Dendritic cell treated with granulocyte-macrophage colony-stimulating factor and Interleukin-4, amounts not matched to agents 40 ng/mL and 50 ng/mL, for 4 days (primary cell): ENCODE results near the gene MAP3K4.
"Not testable (repeated sequence)": the region's sequence is repeated elsewhere in the genome, so short reads cannot be mapped to it uniquely, and the experiment has no call there.

ENCODE experiments used
- H3K27ac Mint-ChIP-seq: one replicate; pipeline ENCODE4 v1.8.0; 2022; ENCODE audit warnings: mild to moderate bottlenecking, mixed read lengths
- H3K27me3 Mint-ChIP-seq: one replicate; pipeline ENCODE4 v1.8.0; 2022; ENCODE audit warnings: mild to moderate bottlenecking, mixed read lengths
- H3K36me3 Mint-ChIP-seq: one replicate; pipeline ENCODE4 v1.8.0; 2022; ENCODE audit warnings: low read depth, mixed read lengths
- H3K4me1 Mint-ChIP-seq: one replicate; pipeline ENCODE4 v1.8.0; 2022; ENCODE audit warnings: low read depth, mixed read lengths
- H3K4me3 Mint-ChIP-seq: one replicate; pipeline ENCODE4 v1.8.0; 2022; ENCODE audit warnings: mild to moderate bottlenecking, moderate library complexity, mixed read lengths
- H3K9me3 Mint-ChIP-seq: one replicate; pipeline ENCODE4 v1.8.0; 2022; ENCODE audit warnings: mixed read lengths
- intact Hi-C: fragments of 100-400 bp; cut with micrococcal nuclease; formaldehyde crosslinking; loops from one replicate; pipeline ENCODE4 v1.15.0; 2022

Gene MAP3K4

GRCh38 chr6:160978141-160978901 lies 13.2 kb upstream of the MAP3K4 start:
- Mint-ChIP-seq H3K36me3 (no peaks in the 10 kb centered on the region), H3K4me3 (no peak overlapping the region), H3K27ac (no peak overlapping the region), H3K9me3 (peaks cover 14% of the 10 kb centered on the region), H3K27me3 (peaks cover 10% of the 10 kb centered on the region), H3K4me1 (peaks cover 6% of the 10 kb centered on the region)
- intact Hi-C loops: no loop called here

DNA sequence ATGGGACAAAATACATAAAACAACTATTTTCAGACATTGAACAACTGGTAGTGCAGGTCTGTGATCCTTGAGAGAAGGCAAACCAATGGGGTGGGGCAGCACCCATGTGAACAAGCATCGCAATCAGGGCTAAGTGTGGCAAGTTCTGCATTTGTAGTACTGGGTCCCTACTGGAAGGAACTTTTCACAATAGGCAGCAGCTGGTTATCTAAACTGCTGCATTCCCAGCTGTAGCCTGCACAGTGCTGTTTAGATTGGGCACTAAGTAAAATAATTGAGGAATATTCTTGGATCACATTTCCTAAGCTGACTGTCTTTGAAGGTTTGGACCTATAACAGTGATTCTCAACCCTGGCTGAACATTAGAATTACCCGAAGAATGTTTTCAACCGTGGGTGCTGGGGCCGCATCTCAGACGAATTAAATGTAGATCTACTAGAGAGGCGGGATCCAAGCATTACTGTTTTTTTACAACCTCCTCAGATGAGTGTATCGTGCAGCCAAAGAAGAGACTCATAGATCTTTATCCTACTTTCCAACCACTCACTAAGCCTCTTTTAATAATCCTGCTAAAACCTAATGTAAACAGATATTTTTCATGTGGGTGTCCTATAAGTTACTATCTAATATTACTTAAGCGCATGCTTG lies 12.4 kb upstream of the MAP3K4 start:
- peaks cover 6% of the 10 kb centered on the region for H3K4me1 Mint-ChIP-seq
- peaks cover 10% of the 10 kb centered on the region for H3K27me3 Mint-ChIP-seq
- no peak overlapping the region for H3K4me3 Mint-ChIP-seq
- peaks cover 9% of the 10 kb centered on the region for H3K36me3 Mint-ChIP-seq
- peaks cover 23% of the 10 kb centered on the region for H3K9me3 Mint-ChIP-seq
- no peak overlapping the region for H3K27ac Mint-ChIP-seq
- intact Hi-C loops: no loop called here

GRCh38 chr6:160983377-160983948 lies 8.1 kb upstream of the MAP3K4 start:
- intact Hi-C loops, H3K4me3 Mint-ChIP-seq, H3K27me3 Mint-ChIP-seq, H3K27ac Mint-ChIP-seq: not testable (repeated sequence)
- H3K9me3 Mint-ChIP-seq: peaks cover 32% of the 10 kb centered on the region
- H3K36me3 Mint-ChIP-seq: peaks cover 16% of the 10 kb centered on the region
- H3K4me1 Mint-ChIP-seq: peaks cover 28% of the 10 kb centered on the region

DNA sequence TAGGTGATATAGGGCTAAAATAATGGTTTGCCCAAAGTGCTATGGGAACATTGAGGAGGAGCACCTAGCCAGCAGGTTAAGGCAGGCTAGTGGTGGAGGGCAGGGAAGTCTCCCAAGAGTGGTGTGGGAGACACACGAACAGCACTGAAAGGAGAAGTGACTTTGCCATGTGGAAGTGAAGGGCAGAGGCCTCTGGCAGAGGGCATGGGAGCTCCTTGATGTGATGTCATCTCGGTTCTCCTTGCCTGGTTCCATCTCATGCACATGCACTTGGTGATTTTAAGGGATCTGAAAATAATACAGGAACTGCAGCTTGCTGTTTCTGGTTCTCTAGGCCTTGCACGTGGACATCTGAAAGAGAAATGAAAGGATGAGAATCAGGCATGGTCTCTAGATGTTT lies 4.7 kb upstream of the MAP3K4 start:
- H3K36me3 Mint-ChIP-seq: peaks cover 24% of the 10 kb centered on the region
- H3K27ac Mint-ChIP-seq: peak overlapping the region; percentile 84
- peaks cover 29% of the 10 kb centered on the region for H3K4me1 Mint-ChIP-seq
- H3K4me3 Mint-ChIP-seq: peak overlapping the region; percentile 11
- H3K9me3 Mint-ChIP-seq: peaks cover 32% of the 10 kb centered on the region
- H3K27me3 Mint-ChIP-seq: peaks cover 2% of the 10 kb centered on the region
- intact Hi-C loops: loop anchor here (2.0 kb wide), 1 partner anchor 388 kb away; no protein-coding TSS in a partner anchor

DNA sequence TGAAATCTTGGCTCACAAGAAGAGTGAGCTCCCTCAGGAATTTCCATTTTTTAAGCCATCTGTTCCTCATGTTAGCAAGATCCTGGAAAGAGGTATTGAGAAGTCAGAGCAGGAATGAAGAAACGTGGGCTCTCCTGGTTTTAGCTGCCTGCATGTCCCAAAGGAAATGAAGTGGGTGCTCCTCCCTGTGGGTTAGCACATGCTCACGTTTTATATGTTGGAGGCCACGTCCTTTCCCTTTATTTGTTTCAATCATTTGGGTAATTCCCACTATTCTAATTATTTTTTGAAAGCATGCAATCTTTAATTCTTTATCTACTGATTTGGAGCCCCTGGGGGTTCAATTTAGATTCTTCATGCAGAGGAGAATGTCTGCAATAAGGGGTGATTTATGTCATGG lies 4.3 kb upstream of the MAP3K4 start:
- Mint-ChIP-seq H3K4me3 (no peak overlapping the region), H3K9me3 (peaks cover 28% of the 10 kb centered on the region), H3K4me1 (peaks cover 30% of the 10 kb centered on the region), H3K27ac (peak overlapping the region; percentile 84), H3K36me3 (peaks cover 28% of the 10 kb centered on the region), H3K27me3 (peaks cover 2% of the 10 kb centered on the region)
- intact Hi-C loops: loop anchor here (2.0 kb wide), 1 partner anchor 388 kb away; no protein-coding TSS in a partner anchor

DNA sequence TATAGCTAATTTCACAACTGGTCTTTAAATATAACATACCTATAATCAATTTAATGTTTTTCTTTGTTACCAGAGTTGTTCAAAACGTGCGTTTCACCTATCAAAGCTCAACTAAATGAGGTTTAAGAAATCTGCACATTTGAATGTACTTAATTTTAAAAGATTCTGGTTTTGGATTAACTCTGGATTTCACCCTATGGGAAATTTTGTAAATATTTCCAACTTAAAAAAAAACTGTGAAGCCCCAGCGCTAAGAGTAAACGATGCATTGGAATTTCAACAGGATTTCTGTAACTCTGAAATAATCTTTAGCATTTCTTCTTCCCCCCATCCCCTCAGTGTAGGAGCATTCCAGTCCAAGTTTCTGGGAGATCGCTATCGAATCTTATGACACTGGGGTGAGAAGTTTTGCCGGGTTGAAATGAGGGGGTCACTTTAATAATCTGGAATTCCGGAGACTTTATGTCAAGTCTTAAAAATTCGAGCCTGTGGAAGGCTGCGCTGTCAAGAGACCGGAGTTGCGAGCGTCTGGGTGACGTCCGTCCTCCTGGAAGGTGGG lies 643 bp upstream of the MAP3K4 start:
- intact Hi-C loops: loop anchor here (5.0 to 10.0 kb wide), 2 partner anchors 281 to 1734 kb away; partner anchors contain the start of genes AGPAT4, PACRG and PRKN
- Mint-ChIP-seq H3K27me3 (peaks cover 2% of the 10 kb centered on the region), H3K4me3 (peak overlapping the region; percentile 89), H3K9me3 (no peaks in the 10 kb centered on the region), H3K36me3 (peaks cover 16% of the 10 kb centered on the region), H3K27ac (peak overlapping the region; percentile 89), H3K4me1 (peaks cover 49% of the 10 kb centered on the region)

DNA sequence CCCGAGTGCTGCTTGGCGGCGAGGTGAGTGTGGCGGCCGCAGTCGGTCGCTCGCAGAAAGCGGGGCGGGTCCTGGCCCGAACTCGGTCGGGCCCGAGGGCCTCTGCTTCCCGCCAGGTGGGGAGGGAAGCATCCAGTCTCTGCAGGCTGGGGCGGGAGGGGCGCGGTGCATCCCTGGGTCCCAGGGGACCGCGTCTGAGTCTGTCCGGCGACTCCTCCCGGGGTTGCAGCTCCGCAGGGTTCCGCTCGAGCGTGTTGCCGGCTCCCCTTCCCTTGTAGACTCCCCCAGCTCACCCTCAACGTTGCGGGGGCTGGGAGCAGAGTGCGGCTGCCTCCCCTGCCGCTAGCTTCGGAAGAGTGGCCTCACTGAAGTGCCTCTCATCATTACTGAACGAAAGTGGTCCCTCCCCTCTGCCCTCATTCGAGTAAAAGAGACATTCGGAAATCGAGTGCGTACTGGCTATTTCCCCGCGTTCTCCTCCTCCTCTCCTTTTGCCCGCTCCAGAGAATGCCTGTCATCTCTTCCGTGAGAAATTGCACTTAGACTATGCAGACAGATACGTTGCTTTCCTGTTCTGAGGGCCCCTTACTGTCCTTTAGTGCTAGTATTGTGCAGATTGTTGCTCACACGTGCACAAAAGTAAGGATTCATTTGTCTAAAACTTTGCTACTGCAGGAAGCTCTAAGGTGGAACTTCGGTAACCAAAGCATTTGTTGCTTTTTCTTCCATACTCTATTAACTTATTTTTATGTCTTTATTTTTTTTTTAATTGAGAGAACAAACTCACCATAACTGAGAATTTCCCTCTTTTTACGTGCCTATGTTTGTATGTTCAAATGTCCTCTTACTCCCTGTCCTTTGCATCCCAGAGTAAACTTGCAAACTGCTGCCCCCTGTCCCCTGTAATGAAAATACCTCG lies 751 bp downstream of the MAP3K4 start:
- peaks cover 16% of the 10 kb centered on the region for H3K36me3 Mint-ChIP-seq
- intact Hi-C loops: loop anchor here (1.0 to 10.0 kb wide), 3 partner anchors 62 to 1732 kb away; partner anchors contain the start of genes AGPAT4, PACRG and PRKN
- peak overlapping the region; percentile 89 for H3K4me3 Mint-ChIP-seq
- H3K27me3 Mint-ChIP-seq: peaks cover 2% of the 10 kb centered on the region
- no peaks in the 10 kb centered on the region for H3K9me3 Mint-ChIP-seq
- peaks cover 46% of the 10 kb centered on the region for H3K4me1 Mint-ChIP-seq
- peak overlapping the region; percentile 89 for H3K27ac Mint-ChIP-seq

GRCh38 chr6:160992980-160993314 lies 1.4 kb downstream of the MAP3K4 start:
- peak overlapping the region; percentile 89 for H3K4me3 Mint-ChIP-seq
- peak overlapping the region; percentile 89 for H3K27ac Mint-ChIP-seq
- H3K9me3 Mint-ChIP-seq: no peaks in the 10 kb centered on the region
- peaks cover 16% of the 10 kb centered on the region for H3K36me3 Mint-ChIP-seq
- H3K27me3 Mint-ChIP-seq: peaks cover 2% of the 10 kb centered on the region
- H3K4me1 Mint-ChIP-seq: peaks cover 40% of the 10 kb centered on the region
- intact Hi-C loops: loop anchor here (1.0 to 10.0 kb wide), 3 partner anchors 63 to 1732 kb away; partner anchors contain the start of genes AGPAT4, PACRG and PRKN

DNA sequence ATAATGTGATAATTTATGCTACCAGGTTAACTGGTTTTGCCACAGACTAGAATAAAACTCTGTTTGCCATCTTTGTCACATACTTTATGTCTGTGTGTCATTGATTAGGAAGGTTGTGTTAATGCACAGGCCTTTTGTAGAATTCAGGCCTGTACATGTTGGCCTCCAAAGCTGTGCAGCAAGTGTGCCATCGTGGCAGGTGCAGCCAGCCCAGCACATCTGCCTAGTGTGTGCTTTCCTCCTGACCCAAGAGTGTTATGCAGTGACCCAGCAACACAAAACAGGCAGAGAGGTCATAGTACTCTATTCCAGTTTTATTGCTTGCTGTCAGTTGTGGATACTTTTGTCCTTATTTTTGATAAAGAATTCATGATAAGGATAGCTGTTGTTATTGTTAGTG lies 3.7 kb downstream of the MAP3K4 start:
- Mint-ChIP-seq H3K9me3 (no peaks in the 10 kb centered on the region), H3K4me1 (peaks cover 33% of the 10 kb centered on the region), H3K4me3 (no peak overlapping the region), H3K27me3 (no peaks in the 10 kb centered on the region), H3K36me3 (peaks cover 16% of the 10 kb centered on the region), H3K27ac (no peak overlapping the region)
- intact Hi-C loops: loop anchor here (10.0 kb wide), 1 partner anchor 1730 kb away; the partner anchor contains the start of genes PACRG and PRKN

DNA sequence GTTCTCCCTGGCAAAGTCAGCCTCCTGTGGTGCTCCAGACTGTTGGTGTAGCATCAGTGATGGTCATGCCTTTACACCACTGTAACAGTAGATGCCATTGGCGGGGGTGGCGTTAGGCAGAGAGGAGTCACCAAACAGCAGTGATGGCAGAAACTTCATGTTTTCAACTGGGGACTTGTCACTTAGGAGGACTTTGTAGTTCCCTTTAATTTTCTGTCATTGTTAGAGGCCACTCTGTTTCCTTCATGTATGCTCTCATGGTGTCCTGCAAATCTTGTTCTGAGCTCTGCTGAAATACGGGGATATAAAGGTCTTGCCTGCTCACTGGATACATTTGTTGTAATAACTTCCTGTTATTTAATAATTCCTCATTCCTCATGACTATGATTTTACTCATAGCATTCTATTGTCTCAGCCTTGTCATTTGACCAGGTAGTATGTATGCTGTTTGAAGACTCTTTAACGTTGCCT lies 4.6 kb downstream of the MAP3K4 start:
- Mint-ChIP-seq H3K36me3 (peaks cover 15% of the 10 kb centered on the region), H3K9me3 (no peaks in the 10 kb centered on the region), H3K4me3 (no peak overlapping the region), H3K27me3 (no peaks in the 10 kb centered on the region), H3K27ac (no peak overlapping the region), H3K4me1 (peaks cover 33% of the 10 kb centered on the region)
- intact Hi-C loops: loop anchor here (10.0 kb wide), 1 partner anchor 1729 kb away; the partner anchor contains the start of genes PACRG and PRKN

DNA sequence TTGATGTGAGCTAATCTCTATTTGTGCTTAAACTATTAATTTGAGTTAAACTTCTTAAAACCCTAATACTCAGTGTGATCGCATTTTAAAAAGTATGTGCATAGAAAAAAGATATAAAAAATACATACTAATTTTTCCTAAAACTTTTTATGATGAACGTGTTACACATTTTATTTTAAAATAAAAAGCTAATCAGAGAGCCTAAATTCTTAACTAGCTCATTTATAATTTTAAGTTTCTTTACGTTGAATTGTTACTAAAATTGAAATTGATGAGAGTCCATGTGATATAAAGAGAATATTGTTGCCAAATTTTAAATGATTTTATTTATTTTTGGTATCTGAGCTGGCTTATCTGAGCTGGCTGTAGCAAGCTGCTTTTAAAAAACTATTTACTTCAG lies 6.6 kb downstream of the MAP3K4 start:
- no peaks in the 10 kb centered on the region for H3K27me3 Mint-ChIP-seq
- no peaks in the 10 kb centered on the region for H3K36me3 Mint-ChIP-seq
- intact Hi-C loops: loop anchor here (10.0 kb wide), 1 partner anchor 1727 kb away; the partner anchor contains the start of genes PACRG and PRKN
- H3K4me1 Mint-ChIP-seq: peaks cover 33% of the 10 kb centered on the region
- H3K27ac Mint-ChIP-seq: no peak overlapping the region
- H3K9me3 Mint-ChIP-seq: no peaks in the 10 kb centered on the region
- no peak overlapping the region for H3K4me3 Mint-ChIP-seq

- no peak overlapping the region for H3K27ac Mint-ChIP-seq
- intact Hi-C loops: loop anchor here (10.0 kb wide), 1 partner anchor 1726 kb away; the partner anchor contains the start of genes PACRG and PRKN
- no peaks in the 10 kb centered on the region for H3K36me3 Mint-ChIP-seq
- H3K27me3 Mint-ChIP-seq: no peaks in the 10 kb centered on the region
- H3K4me3 Mint-ChIP-seq: no peak overlapping the region
- H3K4me1 Mint-ChIP-seq: peaks cover 28% of the 10 kb centered on the region
- no peaks in the 10 kb centered on the region for H3K9me3 Mint-ChIP-seq
Observed at GRCh38 chr6:160998766-160999165, 7.2 kb downstream of the MAP3K4 start.

GRCh38 chr6:160999516-160999915 lies 7.9 kb downstream of the MAP3K4 start:
- intact Hi-C loops: loop anchor here (10.0 kb wide), 1 partner anchor 1725 kb away; the partner anchor contains the start of genes PACRG and PRKN
- H3K4me3 Mint-ChIP-seq: no peak overlapping the region
- H3K4me1 Mint-ChIP-seq: peaks cover 21% of the 10 kb centered on the region
- H3K9me3 Mint-ChIP-seq: no peaks in the 10 kb centered on the region
- no peaks in the 10 kb centered on the region for H3K36me3 Mint-ChIP-seq
- no peak overlapping the region for H3K27ac Mint-ChIP-seq
- no peaks in the 10 kb centered on the region for H3K27me3 Mint-ChIP-seq
